ENCODE results near the gene KBTBD3. TPM values are rescaled to one million over a fixed set of nuclear protein-coding genes. Genes with fewer than 3 reads are reported as not detected.

The KBTBD3 gene
- total and polyA plus RNA-seq, 2 experiments from 2014 or later, result 4.9 to 5.6 TPM

DNA sequence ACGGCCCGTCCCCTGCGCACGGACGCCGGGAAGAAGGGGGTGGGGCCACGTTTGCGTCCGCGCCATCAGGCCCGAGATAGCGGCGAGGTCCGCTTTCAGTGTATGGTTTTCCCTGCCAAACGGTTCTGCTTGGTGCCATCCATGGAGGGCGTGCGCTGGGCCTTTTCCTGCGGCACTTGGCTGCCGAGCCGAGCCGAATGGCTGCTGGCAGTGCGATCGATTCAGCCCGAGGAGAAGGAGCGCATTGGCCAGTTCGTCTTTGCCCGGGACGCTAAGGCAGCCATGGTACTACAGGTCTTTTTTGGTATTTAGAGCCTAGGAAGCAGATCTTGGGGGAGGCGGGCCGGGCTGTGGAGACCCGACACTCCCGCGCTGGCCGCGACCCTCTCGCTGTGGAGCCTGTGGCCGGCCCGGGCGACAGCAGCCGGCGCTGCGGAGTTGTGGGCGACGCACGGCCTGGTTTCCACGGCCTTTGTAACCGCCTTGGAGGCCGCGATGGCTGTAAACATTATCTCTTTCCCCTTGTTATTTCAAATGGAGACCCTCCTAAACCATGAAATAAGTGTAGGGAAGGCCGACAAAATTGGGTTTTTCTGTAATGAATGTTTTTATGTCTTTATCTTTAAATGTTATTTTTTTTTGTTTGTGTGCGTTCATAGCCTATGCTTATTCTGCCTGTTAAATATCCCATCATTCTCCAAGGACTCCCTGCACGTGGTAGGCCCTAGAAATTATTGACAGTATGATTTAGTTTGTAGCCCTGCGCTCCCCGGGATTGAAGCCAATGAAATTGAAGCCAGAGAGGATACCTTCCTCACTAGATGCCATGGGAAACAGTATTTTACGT lies 685 bp upstream of the KBTBD3 start, which contains the start of gene AASDHPPT:
AASDHPPT (plus strand) TSS at position 54 of the 847 bp plus-strand sequence; CDS start at position 103, 49 bp downstream.
- no peaks in the 10 kb centered on the region for H3K9me2 ChIP-seq (replicated peaks; ENCODE audit: insufficient read depth)
- peak within 1 kb of the TSS; percentile 97 for H3K27ac ChIP-seq
- peak; percentile 63 for DNase-seq (ENCODE audit: low spot score)
- H3K4me1 ChIP-seq (ENCODE audit: insufficient read depth), result peaks cover 15% of the 10 kb centered on the region
- H2AFZ ChIP-seq, result peak within 1 kb of the TSS; percentile 94
- H3K4me2 ChIP-seq, result peak within 1 kb of the TSS; percentile 78
- H3K9me3 ChIP-seq (ENCODE audit: low read depth), result no peaks in the 10 kb centered on the region
- TF ChIP-seq EZH2phosphoT487 (IDR thresholded peaks at IDR 0.05; ENCODE audit: low read depth, severe bottlenecking, unreplicated experiment) (no peak), EZH2 (IDR thresholded peaks at IDR 0.05; ENCODE audit: borderline replicate concordance) (no peak)
- TF ChIP-seq, protein P1, sequence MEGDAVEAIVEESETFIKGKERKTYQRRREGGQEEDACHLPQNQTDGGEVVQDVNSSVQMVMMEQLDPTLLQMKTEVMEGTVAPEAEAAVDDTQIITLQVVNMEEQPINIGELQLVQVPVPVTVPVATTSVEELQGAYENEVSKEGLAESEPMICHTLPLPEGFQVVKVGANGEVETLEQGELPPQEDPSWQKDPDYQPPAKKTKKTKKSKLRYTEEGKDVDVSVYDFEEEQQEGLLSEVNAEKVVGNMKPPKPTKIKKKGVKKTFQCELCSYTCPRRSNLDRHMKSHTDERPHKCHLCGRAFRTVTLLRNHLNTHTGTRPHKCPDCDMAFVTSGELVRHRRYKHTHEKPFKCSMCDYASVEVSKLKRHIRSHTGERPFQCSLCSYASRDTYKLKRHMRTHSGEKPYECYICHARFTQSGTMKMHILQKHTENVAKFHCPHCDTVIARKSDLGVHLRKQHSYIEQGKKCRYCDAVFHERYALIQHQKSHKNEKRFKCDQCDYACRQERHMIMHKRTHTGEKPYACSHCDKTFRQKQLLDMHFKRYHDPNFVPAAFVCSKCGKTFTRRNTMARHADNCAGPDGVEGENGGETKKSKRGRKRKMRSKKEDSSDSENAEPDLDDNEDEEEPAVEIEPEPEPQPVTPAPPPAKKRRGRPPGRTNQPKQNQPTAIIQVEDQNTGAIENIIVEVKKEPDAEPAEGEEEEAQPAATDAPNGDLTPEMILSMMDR (IDR thresholded peaks at IDR 0.05; ENCODE audit: poor library complexity), result no peak
- no peaks in the 10 kb centered on the region for H3K36me3 ChIP-seq (replicated peaks; ENCODE audit: insufficient read depth, low read depth)
- peaks cover 59% of the 10 kb centered on the region for H3K79me2 ChIP-seq
- WGBS (ENCODE audit: low lambda C conversion rate, missing lambda C conversion rate), result 3% methylated on average over 42 of the region's 55 CpGs
- peaks cover 12% of the 10 kb centered on the region for H4K20me1 ChIP-seq (ENCODE audit: insufficient read depth, poor library complexity, severe bottlenecking)
- H3K27me3 ChIP-seq, result no peaks in the 10 kb centered on the region
- peak within 1 kb of the TSS; percentile 88 for H3K4me3 ChIP-seq

DNA sequence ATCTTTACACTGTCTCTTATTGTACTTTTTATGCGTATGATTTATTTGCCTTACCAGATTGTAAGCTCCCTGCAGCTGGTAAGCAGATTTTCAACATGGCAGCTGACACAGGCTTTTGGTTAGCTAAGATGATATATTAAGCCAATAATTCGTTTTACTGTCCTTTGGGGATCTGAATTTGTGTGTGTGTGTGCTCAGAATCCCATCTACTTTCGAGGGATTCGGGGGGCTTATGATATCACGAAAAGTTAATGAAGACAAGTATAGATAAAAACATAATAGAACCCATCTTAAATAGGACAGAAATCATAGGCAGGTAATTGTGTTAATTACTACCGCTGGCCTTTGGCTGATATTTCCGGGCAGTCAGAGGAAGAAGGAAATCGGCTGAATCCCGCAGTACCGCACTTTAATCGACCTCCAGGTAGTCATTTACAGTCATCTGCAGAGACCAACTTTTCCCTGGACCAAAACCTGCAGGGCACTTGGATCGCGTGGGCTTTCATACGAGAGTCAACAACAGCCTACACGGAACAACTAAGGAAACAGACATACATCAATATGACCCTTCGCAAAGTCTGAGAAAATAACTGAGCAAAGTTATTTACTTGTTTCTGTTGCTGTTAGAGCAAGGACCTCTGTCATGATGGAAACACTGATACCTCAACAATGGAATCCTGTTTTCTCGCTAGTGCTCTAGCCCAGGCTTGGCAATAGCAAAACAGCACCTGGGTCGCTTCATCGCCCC lies 802 bp downstream of the KBTBD3 start:
- Histone ChIP-seq H3K27me3 (no peaks in the 10 kb centered on the region), H3K79me2 (peaks cover 46% of the 10 kb centered on the region), H3K27ac (peak overlapping the region; percentile 86), H2AFZ (peak overlapping the region; percentile 67), H3K36me3 (replicated peaks; ENCODE audit: insufficient read depth, low read depth) (no peaks in the 10 kb centered on the region), H3K4me2 (peak overlapping the region; percentile 78), H3K9me3 (ENCODE audit: low read depth) (no peaks in the 10 kb centered on the region), H4K20me1 (ENCODE audit: insufficient read depth, poor library complexity, severe bottlenecking) (peaks cover 12% of the 10 kb centered on the region), H3K9me2 (replicated peaks; ENCODE audit: insufficient read depth) (no peaks in the 10 kb centered on the region), H3K4me3 (peak overlapping the region; percentile 48), H3K4me1 (ENCODE audit: insufficient read depth) (peaks cover 15% of the 10 kb centered on the region)
- peak; percentile 21 for DNase-seq (ENCODE audit: low spot score)
- 11% methylated on average over 19 of the region's 19 CpGs for WGBS (ENCODE audit: low lambda C conversion rate, missing lambda C conversion rate)
- TF ChIP-seq EZH2phosphoT487 (IDR thresholded peaks at IDR 0.05; ENCODE audit: low read depth, severe bottlenecking, unreplicated experiment), result no peak
- TF ChIP-seq EZH2 (IDR thresholded peaks at IDR 0.05; ENCODE audit: borderline replicate concordance), result no peak
- TF ChIP-seq, protein P1 (IDR thresholded peaks at IDR 0.05; ENCODE audit: poor library complexity), result no peak

DNA sequence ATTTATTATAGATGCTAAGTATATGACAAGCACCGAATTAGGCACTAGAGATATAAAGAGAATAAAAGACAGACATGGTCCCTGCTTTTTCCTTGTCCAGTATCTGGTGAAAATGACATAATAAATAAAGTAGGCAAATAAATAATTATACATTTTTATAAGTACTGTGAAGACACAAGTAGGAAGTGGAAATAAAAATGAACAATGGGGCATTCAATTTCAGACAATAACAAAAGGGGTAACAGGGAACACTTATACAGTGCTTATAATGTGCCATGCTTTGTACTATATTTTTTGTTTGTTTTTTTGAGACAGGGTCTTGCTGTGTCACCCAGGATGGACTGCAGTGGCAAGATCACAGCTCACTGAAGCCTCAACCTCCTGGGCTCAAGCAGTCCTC lies 4.3 kb downstream of the KBTBD3 start:
- Histone ChIP-seq H4K20me1 (ENCODE audit: insufficient read depth, poor library complexity, severe bottlenecking) (no peaks in the 10 kb centered on the region), H3K9me2 (replicated peaks; ENCODE audit: insufficient read depth) (no peaks in the 10 kb centered on the region), H3K27ac (no peak overlapping the region), H3K4me2 (no peak overlapping the region), H3K4me3 (no peak overlapping the region), H3K9me3 (ENCODE audit: low read depth) (no peaks in the 10 kb centered on the region), H3K4me1 (ENCODE audit: insufficient read depth) (peaks cover 5% of the 10 kb centered on the region), H3K36me3 (replicated peaks; ENCODE audit: insufficient read depth, low read depth) (no peaks in the 10 kb centered on the region), H3K27me3 (no peaks in the 10 kb centered on the region), H3K79me2 (peaks cover 11% of the 10 kb centered on the region), H2AFZ (no peak overlapping the region)
- DNase-seq (ENCODE audit: low spot score), result no peak
- 96% methylated on average over 1 of the region's 1 CpG for WGBS (ENCODE audit: low lambda C conversion rate, missing lambda C conversion rate)
- TF ChIP-seq, protein P1 (IDR thresholded peaks at IDR 0.05; ENCODE audit: poor library complexity), result no peak
- no peak for TF ChIP-seq EZH2 (IDR thresholded peaks at IDR 0.05; ENCODE audit: borderline replicate concordance)
- TF ChIP-seq EZH2phosphoT487 (IDR thresholded peaks at IDR 0.05; ENCODE audit: low read depth, severe bottlenecking, unreplicated experiment), result no peak
